GM21423 (cell line): Measurements from ENCODE around the gene MRTO4.
A peak's percentile ranks its signal among the peaks of the same experiment; 100 is the strongest.
"Not testable (repeated sequence)": the region's sequence is repeated elsewhere in the genome, so short reads cannot be mapped to it uniquely, and the experiment has no call there.

Experiments used
- ATAC-seq: cut with Tn5 transposase; IDR thresholded peaks from one replicate; pipeline ENCODE4 v1.9.1; 2021; ENCODE audit warnings: mild to moderate bottlenecking, moderate library complexity; ENCODE audit not compliant: unreplicated experiment

Gene MRTO4

GRCh38 chr1:19251305-19252196 is at the start of gene MRTO4, which contains the start of gene EMC1:
TSS of gene MRTO4 (plus strand) at chr1:19251805. CDS start at chr1:19251836, 31 bp downstream.
TSS of gene EMC1 (minus strand) at chr1:19251524. CDS start at chr1:19251509, 15 bp downstream.
- ATAC-seq, result peak; percentile 77

DNA sequence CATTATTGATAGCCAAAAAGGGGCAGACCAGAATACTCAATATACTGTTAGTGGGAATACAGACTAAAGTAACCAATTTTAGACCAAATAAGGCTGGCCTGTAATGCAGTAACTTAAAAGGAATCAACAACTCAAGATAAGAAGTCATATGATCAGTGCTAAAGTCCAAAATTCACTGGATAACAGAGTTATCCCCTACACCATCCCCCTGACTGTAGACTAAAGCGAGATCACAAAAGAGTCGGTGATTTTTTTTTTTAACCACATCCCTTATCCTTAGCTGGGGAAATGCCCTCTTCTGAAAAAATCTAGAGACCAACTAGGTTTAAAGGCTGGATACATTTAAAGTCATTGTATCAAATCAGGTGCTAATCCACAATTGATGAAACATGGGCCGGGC is 49.2 kb upstream of the MRTO4 start:
- no peak for ATAC-seq

DNA sequence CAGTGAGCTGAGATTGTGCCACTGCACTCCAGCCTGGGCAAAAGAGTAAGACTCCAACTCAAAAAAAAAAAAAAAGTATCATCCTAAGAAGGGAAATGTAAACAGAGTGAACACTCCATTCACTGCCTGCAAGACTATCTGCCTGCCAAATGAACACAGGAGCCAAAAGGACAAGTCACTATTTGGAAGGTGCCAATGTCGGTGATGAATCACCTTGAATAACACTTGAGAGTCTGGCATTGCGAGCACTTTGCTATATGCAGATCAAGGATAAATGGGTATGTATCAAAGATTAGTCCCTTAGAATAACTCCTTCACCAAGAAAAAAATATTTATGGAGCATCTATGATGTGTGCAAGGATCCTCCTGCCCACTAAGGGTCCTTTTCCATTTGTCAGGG is 48.2 kb upstream of the MRTO4 start:
- no peak for ATAC-seq

- ATAC-seq, result no peak
Measured at GRCh38 chr1:19204446-19205266, 46.9 kb upstream of the MRTO4 start.

DNA sequence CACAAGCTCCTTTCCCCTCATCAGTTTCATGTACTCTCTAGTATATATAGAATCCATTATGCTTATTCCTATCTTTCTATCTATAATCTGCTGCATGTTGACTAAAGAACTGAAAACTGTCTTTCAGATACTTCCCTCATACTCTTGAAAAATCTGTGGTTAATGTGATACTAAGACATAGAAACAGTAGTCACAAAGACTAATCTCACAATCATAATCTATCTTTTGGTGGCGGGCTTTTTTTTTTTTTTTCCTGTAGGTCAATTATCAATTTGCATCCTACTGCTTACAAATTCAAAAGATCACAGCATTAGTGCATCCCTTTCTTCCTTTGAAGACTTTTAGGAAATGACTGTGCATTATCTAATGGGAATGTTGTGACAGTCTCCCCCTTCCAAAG is 46.2 kb upstream of the MRTO4 start:
- ATAC-seq, result no peak

- ATAC-seq, result no peak
Measured at GRCh38 chr1:19205845-19206244, 45.8 kb upstream of the MRTO4 start.

GRCh38 chr1:19206947-19207346 is 44.7 kb upstream of the MRTO4 start:
- ATAC-seq, result no peak

GRCh38 chr1:19208710-19209438 is 42.7 kb upstream of the MRTO4 start:
- no peak for ATAC-seq

DNA sequence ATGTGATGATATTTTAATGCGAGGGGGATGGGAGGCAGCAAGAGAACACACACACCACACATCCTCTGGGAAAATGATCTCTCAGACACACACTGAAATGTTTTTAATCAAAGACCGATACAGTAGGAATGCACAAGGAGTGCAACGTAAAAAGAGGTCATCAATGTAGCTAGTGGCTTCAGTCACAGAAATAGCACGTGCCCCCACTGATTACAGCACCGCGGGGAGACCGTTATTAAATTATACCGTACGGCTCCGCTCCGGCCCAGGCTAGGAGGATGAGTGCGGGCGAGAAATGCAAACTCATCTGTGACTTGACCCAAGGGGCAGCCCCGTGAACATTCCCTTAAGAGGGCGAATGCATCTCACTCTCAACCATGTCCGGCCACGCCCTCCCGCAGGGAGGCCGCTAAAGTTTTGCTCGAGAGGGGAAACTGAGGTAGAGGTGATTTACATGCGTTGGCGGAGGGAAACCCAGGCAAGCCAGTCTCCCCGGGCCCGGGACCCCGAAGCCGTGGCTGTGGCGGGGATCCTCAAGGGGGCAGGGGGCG is 42.1 kb upstream of the MRTO4 start:
- ATAC-seq, result peak; percentile 38

GRCh38 chr1:19209990-19210771 is 41.4 kb upstream of the MRTO4 start, which contains the start of gene UBR4:
TSS of gene UBR4 (minus strand) at chr1:19210266. CDS start at chr1:19210248, 18 bp downstream.
- ATAC-seq, result peak; percentile 80

- ATAC-seq, result no peak
Measured at GRCh38 chr1:19210772-19211549, 40.6 kb upstream of the MRTO4 start.

GRCh38 chr1:19212167-19212566 is 39.4 kb upstream of the MRTO4 start:
- ATAC-seq, result no peak

DNA sequence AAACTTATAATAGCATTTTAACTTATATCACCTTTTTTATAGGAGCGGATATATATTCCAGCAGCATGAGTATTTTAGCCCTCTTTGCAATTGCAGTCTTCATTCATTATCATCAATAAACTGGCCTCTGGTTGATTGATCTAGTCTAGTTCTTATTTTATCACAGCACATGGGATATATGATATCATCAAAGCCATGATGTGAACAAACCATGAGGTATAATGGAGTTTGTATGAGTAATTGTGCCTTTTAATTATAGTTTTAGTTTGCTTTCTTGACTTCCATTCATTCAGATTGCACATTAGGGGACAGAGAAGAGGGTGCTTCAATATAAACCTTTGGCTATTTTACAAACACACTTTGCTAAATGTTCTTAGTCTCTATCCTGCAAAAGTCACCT is 38.0 kb upstream of the MRTO4 start:
- no peak for ATAC-seq

GRCh38 chr1:19216585-19216984 is 35.0 kb upstream of the MRTO4 start:
- ATAC-seq, result not testable (repeated sequence)

GRCh38 chr1:19219451-19219850 is 32.2 kb upstream of the MRTO4 start:
- ATAC-seq, result no peak

DNA sequence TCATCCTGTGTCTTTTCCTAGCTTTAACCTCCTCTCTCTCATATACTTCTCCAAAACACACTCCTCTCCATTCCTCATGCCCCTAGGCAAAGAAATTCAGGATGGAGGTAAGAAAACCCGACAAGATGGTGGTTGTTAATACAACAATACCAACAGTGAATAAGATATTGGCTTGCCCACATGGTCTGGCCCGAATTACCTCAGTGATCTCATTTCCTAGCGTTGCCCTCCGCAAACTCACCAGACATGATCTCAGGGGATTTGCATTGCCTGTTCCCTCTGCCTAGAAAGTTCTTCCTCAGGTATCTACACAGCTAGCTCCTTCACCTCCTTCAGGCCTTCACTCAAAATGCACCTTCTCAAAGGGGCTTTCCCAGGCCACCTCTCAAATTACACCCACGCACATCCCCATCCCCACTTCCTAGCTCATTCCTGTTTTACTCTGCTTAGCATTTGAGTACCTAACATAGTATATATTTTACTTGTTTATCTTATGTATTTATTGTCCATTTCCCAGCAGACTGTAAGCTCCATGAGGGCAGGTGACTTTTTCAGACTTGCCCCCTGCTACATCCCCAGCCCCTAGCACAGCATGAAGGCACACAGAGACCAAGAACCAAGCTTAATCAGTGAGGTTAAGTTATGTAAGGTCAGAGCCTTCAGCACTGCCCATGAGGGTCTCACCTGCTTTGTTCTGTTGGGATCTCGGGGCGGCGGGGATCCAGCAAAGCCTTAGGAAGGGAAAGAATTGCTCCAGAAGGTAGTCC is 31.3 kb upstream of the MRTO4 start:
- ATAC-seq, result no peak

DNA sequence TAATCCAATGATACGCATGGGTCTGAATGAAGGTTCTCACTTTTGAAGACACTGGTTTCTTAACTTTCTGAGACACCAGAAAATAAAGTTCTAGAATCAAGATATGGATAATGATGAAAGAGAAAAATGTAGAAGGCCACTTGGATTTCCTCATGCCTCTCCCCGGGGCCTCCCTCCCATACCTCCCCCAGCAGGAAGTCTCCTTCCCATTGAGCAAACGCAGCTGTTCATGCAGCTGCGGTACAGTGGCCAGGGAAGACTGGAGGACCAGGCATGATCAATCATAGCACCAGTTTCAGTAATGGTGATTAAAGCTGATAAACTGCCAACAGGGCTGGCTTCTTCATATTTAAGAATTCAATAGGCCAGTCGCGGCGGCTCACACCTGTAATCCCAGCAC is 30.6 kb upstream of the MRTO4 start:
- no peak for ATAC-seq

DNA sequence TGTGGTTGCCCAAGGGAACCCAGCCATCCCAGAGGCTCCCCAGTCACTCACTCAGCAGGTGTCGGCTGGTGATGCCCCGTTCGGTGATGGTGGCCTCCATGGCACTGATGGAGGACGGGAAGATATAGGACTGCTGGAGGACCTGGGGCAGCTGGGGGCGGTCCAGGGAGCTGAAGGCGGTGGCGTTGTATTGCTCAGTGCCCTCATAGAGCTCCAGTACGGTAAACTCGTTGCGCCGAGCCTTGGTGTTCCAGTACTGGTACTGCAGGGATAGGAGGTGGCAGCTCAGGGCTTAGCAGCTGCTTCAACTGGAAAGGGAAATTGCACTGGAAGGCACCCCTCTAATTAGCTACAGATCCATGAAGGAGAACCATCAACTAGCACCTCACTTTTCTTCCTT is 29.0 kb upstream of the MRTO4 start:
- ATAC-seq, result no peak
